HT1080 (cell line): Measurements from ENCODE around the gene SLC49A3. TPM values are rescaled to one million over a fixed set of nuclear protein-coding genes. Genes with fewer than 3 reads are reported as not detected.
A peak's percentile ranks its signal among the peaks of the same experiment; 100 is the strongest.
"Not testable (repeated sequence)": the region's sequence is repeated elsewhere in the genome, so short reads cannot be mapped to it uniquely, and the experiment has no call there.

Experiments used
- DNase-seq: peaks from one replicate; pipeline ENCODE4 v3.0.0-alpha.2; 2015; ENCODE audit warnings: low read depth
- total RNA-seq: library from RNA; depleted of rRNA; stranded (reverse); fragments of >200 nt; shearing (Covaris generic); gene quantifications from 2 replicates; pipeline ENCODE4 v1.2.3, GENCODE V29; 2014

SLC49A3 gene
- total RNA-seq, 1 experiment from 2014 or later = not detected

GRCh38 chr4:722169-722725 is 33.3 kb upstream of the SLC49A3 start:
- no peak for DNase-seq

- no peak for DNase-seq
Measured at GRCh38 chr4:721261-722168, 32.6 kb upstream of the SLC49A3 start.

GRCh38 chr4:720111-720860 is 31.3 kb upstream of the SLC49A3 start:
- no peak for DNase-seq

GRCh38 chr4:718460-718859 is 29.5 kb upstream of the SLC49A3 start:
- DNase-seq = no peak

- DNase-seq = no peak
Measured at GRCh38 chr4:717601-718320, 28.8 kb upstream of the SLC49A3 start.

- DNase-seq = no peak
Measured at GRCh38 chr4:714087-714486, 25.1 kb upstream of the SLC49A3 start.

- no peak for DNase-seq
Measured at GRCh38 chr4:712916-713632, 24.1 kb upstream of the SLC49A3 start.

- DNase-seq = no peak
Measured at GRCh38 chr4:712093-712492, 23.1 kb upstream of the SLC49A3 start.

GRCh38 chr4:710916-711315 is 22.0 kb upstream of the SLC49A3 start:
- no peak for DNase-seq

- no peak for DNase-seq
Measured at GRCh38 chr4:710116-710515, 21.2 kb upstream of the SLC49A3 start.

- no peak for DNase-seq
Measured at GRCh38 chr4:709348-709747, 20.4 kb upstream of the SLC49A3 start.

GRCh38 chr4:708631-708933 is 19.6 kb upstream of the SLC49A3 start:
- no peak for DNase-seq

- DNase-seq = no peak
Measured at GRCh38 chr4:707929-708630, 19.1 kb upstream of the SLC49A3 start.

GRCh38 chr4:706834-707598 is 18.1 kb upstream of the SLC49A3 start:
- no peak for DNase-seq

- DNase-seq = not testable (repeated sequence)
Measured at GRCh38 chr4:706083-706633, 17.2 kb upstream of the SLC49A3 start.

GRCh38 chr4:705278-706082 is 16.5 kb upstream of the SLC49A3 start, which contains the start of gene PCGF3:
Gene PCGF3 (plus strand): TSS chr4:705832. CDS start chr4:733681, 27,849 bp downstream.
- DNase-seq = peak; percentile 81

GRCh38 chr4:704971-705277 is 16.0 kb upstream of the SLC49A3 start:
- no peak for DNase-seq

- DNase-seq = no peak
Measured at GRCh38 chr4:704198-704891, 15.4 kb upstream of the SLC49A3 start.
